ENCODE measurements around the gene CCDC85C. TPM values are rescaled to one million over a fixed set of nuclear protein-coding genes. Genes with fewer than 3 reads are reported as not detected.
A peak's percentile ranks its signal among the peaks of the same experiment; 100 is the strongest.

Gene CCDC85C
- total RNA-seq, 1 donor from 2014 or later: 25.0 TPM

DNA sequence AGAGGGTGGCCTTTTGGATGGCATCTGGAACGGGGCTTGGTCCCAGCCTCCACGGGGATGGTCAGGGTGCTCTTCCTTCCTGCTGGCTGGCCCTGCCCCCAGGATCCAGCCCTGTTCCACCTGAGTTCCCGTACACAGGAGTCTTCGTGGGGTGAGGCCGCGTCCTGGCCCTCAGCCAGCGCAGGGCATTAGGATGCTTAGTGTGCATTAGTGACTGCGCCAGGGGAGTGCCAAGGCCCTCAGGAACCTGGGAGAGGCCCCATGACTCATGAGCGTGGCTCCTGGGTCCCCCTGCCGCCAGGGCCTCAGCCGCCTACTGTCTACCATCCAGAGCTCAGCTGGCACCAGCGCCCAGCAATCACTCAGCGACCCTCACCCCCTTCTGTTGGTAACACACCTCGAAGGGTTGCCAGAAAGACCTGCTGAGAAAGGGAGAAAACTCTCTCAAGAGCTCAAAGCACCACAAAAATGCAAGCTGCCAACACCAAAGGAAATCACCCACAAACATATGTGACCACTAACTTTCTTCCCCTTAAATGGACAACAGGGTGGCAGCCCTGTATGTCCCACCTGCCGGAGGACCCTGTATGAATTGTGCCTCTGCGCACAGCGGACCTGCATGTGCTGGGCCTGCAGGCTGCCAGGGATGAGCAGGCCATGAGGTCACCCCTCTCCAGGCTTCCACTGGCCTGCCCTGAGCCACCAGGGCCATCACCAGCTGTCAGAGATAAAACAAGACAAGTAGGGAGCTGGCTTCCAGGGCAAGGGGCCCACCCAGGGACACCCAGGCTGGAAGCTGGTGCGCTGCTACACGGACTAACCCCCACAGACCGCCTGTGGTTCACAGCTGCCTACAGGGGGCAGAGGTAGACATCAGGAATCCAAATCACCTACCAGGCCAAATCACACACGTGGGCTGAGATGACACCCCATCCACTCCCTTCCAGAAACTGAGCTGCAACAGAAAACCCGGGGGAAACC lies 28.7 kb downstream of the CCDC85C start:
- DNase-seq (ENCODE audit: low spot score) (no peak), ATAC-seq (no peak)

DNA sequence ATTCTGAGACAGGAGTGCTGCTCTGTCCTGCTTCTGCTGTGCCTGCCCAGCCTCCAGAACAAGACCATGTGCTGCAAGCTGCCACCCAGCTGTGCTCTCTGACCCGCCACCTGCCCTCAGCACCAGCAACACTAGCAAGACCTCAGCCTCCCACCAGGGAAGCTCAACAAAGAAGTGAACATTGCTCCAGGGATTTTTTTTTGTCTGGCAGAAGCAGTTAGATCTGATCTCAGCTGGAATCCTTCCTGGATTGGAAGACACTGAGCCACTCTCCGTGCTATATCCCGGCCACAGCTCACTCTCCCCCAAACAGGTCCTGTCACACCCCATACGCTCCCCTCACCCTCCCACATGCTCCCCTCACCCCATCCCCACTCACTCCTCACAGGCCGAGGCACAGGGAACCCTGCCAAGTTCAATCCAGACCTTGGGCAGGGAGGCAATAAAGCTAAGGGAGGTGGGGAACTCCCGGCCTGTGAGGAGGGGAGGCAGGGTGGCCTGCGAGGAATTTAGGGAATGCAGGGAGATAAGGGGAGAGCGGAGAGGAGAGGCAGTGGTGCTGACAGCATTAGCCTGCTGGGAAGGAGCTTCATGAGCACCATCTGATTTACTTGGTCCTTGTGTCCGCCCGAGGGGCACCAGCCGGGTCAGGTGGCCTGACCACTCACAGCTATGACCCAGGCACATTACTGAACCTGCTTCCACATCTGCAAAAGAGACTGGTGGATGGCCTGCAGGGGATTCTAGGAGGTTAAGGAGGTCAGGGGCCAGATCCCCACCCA lies 29.7 kb downstream of the CCDC85C start:
- DNase-seq (ENCODE audit: low spot score): no peak
- peak; percentile 21 for ATAC-seq

DNA sequence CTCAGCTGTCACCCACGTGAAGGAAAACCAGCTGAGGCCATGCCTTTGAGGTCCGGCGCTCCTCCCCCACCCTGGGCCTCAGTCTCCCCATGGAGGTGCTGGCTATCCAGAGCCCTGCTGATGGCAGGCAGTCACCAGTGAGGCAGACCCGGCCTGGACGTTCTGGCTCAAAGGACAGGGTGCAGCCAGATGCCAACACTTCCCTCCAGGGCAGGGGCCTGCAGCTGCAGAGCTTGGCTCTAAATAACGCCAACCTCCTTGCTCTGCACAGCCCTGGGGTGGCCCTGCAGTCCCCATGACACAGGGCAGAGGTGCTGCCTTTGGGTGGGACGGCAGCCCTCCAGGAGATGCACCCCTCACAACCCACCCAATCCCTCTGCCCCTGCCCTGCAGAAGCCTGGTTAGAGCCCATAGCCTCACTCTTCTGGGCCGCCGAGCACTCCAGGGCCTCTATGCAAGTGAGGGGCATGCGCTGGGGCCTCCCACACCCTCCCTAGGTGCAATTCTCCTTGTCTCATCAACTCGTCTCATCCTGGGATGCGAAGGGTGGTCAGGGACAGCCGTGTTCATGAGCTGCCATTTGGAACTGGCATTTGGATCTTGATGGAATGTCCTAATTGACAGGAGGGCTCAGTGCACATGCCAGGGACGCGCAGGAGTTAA lies 30.4 kb downstream of the CCDC85C start:
- DNase-seq (ENCODE audit: low spot score) (no peak), ATAC-seq (no peak)

DNA sequence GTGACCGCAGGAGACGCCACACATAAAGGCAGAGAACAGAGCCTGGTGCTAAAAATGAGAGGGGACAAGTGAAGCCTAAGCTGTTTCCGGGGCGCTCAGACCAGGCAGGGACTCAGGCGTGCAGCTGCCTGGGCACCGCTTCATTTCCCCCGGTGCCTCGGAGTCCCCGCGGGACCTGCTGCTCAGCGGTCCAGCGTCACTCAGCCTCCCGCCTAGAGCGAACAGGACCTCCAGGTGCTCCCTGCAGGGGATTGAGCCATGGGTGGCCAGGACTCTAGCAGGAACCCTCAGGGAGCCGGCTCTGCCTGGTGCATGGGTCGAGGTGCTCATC lies 31.0 kb downstream of the CCDC85C start:
- DNase-seq (ENCODE audit: low spot score) (no peak), ATAC-seq (no peak)

DNA sequence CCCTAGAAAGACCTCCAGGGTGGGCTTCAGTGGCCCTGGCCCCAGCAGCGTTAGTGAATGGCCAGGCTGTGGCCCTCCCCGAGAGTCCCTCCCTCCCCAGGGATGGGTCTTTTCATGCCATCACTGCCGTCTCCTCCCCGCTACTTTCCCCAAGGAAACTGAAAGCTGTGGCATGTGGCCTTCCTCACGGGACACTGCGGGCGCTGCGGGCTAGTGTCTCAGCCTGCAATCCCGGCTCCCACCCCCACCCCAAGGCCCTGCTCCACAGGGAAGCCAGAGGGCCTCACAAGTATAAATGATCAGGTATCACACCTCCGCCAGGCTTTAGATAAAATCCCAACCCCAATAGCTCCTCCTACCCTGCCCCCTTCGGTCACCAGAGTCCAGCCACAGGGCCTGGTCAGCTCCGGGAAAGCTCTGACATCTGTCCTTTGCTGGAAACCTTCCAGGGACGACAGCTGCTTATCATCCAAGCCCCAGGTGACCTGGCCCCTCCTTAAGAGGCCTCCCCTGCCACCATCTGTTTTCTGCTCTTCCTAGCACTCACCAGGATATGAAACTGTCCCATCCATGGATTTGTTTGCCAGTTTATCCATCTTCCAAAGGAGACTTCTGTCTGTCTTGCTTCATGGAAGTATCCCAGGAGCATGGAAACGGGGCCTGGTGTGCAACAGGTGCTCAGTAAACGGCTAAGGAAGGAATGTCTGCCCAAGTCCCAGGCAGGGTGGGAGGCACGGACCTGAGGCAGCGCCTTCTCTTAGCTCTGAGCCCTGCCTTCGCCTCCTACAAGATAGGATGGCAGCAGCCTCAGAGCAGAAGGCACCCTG lies 31.6 kb downstream of the CCDC85C start:
- DNase-seq (ENCODE audit: low spot score) (peak; percentile 86), ATAC-seq (peak; percentile 63)

DNA sequence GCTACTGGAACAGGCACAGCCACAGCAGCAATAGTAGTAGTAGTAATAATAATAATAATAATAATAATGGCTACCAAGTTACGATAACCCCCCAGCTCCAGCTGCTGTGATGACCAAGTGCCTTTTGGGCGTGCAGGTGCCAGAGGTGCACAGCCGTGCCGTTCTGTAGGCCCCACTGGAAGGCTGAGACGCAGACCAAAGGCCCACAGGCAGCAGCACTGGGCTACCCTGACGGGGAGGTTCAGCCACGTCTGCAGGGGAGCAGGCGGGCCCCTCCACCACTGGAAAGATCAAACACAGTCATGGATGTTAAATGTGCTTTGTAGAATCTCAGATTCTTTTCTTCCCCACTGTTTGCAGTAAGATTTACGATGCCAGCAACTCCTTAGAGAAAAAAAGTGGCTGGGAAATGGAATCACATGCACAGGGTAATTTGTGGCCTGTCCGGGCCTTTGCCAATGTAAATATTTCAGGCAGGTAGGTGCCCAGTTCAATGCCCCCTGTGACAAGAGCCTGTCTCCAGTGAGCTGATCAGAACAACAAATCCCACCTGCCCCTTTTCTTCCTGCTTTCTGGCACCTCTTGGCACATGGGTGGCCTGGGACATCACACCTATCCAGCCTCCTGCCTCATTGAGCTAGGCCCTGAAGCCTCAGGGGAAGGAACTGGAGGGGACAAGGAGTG lies 32.6 kb downstream of the CCDC85C start:
- DNase-seq (ENCODE audit: low spot score): peak; percentile 87
- ATAC-seq: peak; percentile 64

DNA sequence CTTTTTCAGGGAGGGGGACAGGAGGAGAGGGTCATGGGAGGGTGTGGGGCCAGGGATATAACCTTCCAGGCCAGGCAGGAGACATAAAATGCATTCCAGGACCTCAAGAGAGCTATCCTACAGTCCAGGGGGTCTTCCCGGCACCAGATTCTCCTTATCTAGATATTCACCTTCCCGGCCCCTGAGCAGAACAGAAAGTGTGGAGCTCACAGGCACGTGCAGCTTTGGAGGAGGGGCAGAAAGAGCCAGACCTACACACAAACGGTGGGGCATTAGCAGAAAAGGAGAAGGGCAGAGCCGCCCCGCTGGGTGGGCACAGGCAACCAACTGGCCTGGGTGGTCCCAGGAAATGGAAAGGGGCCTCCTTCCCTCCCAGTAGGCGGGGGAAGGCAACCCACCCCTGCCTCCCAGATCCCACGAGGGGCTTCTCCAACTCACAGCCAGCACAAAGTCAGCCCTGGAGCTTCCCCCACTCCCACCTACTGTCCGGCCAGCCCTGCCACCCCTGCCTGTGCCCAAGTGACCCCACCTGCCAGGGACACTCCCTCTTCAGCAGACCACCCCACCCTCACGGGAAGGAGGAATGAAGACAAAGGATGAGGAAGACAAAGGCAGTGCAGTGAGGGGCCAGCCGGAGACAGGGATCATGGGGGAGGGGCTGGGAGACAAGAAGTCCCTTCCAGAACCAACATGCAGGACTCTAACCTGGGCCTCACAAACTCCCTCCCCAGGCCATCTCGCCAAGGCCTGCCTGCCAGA lies 33.3 kb downstream of the CCDC85C start:
- no peak for ATAC-seq
- DNase-seq (ENCODE audit: low spot score): no peak

DNA sequence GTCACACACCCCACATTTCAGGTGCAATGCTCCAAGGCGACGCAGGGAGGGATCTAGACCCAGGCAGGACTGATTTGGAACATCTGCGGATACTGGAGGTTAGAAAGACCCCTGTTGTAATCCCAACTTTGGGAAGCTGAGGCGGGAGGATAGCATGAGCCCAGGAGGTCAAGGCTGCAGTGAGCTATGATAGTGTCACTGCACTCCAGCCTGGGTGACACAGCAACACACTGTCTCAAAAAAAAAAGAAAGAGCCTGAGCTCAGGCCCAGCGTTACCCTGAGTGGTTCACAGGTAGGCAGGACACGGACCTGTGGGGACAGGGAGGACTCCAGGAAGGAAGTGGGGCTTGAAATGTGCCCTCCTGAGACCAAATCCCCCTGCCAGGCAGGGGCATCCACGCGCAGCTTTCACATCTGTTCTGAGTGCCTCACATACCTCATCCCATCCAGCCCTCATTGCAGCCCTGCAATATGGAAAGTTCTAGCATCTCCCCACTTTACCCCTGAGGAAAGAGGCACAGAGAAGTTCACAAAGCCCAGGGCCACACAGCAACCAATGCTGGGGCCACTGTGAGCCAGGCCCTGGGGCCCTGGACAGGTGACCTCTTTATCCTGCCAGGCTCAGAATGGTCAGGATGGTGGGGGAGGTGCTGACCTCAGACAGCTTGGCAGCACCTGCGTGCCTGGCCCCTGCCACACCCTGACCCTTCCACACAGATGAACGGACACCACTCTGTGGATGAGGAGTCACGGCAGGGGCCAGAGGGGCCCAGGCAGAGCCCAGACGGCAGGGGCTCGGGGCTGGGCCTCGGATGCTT lies 34.1 kb downstream of the CCDC85C start:
- DNase-seq (ENCODE audit: low spot score) (peak; percentile 81), ATAC-seq (peak; percentile 61)

DNA sequence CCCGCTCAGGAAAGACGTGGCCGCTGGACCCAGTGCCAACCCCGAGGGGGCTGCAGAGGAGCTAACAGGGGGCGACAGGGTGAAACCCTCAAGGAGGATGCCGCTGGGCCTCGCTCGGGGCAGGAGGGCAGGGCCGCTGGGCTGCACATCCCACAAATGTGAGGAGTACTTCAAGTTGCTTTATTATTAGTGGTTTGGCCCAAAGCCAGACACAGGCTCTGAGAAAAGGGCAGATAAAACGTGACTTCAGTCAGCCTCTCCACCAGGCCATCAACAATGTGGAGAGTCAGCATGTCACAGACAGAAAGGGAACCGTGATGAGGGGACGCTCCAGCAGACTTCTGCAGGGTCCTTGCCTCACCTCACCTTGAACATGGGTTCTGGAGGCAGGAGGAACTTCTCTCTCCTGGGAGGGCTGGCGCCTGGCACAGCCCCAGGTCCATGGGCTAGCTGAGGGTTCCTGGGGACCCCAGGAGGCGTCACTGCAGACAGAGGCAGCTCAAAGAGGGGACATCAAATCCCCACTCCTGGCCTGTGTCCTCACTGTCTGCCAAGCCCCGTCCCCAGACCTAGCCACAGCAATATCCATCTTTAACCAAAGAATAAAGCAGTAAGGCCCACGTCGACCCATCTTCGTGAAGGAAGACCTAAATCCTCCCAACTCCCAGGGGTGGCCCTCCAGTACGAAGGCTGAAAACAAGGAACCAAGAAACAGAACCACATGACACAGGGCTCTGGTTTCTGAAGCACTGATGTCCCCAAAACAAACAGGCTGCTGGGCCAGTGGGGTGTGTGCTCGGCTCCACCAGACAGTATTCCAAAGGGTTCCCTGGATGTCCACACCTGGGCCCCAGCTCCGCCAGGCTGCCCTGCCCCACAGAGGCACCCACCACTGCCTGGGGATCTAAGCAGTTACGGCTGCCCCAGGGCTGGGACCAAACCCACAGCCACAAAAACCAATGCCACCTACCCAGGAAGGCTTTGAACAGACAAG lies 35.1 kb downstream of the CCDC85C start:
- no peak for ATAC-seq
- no peak for DNase-seq (ENCODE audit: low spot score)

DNA sequence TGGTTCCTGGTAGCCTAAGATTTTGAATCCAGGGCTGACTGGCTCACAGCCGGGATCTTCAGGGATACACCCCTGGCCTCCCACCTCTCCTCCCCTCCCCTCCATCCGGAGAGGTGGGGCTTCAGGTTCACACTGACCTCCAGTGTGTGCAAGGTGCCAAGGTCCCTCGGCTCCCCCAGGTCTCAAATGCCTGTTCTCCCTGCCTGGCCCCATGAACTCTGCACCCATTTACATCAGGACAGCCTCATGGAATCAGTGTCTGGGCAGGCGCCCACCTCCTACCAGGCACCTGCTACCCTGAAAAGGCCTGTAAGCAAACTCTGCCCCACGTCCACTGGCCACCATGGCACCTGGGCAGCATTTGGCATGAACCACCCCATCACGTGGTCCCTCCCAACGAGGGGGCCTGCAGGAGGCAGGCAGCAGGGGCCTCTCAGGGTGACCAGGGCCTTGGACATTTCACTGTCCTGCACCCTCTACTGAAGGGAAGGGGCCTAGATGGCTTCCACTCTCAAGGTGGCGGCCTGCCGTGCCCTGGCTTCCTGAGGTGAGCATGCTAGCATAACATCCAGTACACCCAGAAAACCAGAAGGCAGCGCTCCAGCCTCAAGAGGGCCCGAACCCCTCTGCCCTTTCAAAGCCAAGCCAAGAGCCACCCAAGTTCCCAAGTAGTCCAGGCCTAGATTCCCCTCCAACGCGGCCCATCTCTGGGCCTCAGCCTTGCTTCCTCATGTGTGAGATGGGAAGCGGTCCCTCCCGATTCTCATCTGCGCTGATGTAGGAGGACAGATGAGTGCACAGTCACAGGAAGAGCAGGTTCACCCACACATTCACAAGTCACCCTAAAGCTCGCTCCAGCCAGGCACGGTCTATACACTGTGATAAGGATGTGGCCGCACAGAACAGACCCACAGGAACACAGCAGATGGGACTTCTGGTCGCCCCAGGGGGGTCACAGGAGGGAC lies 37.3 kb downstream of the CCDC85C start:
- ATAC-seq (peak; percentile 7), DNase-seq (ENCODE audit: low spot score) (no peak)

DNA sequence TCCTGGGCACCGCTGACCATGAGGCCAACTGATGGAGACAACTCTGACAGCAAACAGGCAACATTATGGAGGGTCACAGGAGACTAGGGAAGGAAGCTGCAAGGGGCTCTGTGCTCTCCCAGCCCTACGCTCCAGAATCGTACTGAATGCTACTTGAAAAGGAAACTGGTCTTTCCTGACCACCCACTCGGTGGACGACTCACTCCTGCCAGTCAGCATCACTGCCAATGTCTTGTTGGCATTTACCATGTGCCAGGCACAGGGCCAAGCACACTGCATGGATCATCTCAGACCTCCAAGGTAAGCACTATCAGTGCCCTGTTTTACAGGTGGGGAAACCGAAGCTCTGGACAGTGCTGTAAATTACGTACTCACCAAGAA lies 38.0 kb downstream of the CCDC85C start:
- ATAC-seq (peak; percentile 1), DNase-seq (ENCODE audit: low spot score) (peak; percentile 75)

DNA sequence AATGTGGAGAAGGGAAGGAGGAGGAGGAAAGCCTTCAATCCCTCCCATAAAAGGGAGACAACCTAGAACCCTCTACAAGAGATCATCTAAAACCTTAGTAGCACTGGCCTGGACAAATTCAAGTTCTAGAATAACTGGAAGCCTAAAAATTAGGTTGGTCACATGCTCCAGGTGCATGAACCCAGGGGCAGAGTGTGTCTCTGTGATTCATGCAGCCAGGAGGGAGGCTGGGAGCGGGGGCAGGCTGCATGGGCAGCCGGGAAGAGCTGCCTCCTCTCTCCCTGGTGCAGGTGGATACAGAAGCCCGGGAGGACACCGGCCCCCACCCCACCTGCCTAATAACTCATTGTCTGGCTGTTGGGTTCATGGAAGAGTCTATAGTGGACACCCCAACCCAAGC lies 38.6 kb downstream of the CCDC85C start:
- ATAC-seq (peak; percentile 56), DNase-seq (ENCODE audit: low spot score) (peak; percentile 81)

DNA sequence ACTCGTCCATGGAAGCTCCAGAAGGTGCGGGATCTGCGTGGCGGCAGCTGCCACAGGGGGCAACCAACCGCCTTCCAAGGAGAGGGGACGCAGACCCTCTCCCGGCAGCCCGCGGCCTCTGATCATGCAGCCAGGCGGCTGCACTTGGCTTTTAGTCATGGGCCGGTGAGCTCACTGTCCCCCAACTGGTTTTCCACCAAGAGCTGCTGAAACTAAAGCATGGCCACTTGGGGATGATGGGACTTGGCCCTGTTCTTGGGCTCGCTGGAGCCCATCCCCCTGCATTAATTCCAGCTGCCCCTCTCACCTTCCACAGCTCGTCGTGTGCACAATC lies 39.1 kb downstream of the CCDC85C start:
- no peak for ATAC-seq
- no peak for DNase-seq (ENCODE audit: low spot score)

DNA sequence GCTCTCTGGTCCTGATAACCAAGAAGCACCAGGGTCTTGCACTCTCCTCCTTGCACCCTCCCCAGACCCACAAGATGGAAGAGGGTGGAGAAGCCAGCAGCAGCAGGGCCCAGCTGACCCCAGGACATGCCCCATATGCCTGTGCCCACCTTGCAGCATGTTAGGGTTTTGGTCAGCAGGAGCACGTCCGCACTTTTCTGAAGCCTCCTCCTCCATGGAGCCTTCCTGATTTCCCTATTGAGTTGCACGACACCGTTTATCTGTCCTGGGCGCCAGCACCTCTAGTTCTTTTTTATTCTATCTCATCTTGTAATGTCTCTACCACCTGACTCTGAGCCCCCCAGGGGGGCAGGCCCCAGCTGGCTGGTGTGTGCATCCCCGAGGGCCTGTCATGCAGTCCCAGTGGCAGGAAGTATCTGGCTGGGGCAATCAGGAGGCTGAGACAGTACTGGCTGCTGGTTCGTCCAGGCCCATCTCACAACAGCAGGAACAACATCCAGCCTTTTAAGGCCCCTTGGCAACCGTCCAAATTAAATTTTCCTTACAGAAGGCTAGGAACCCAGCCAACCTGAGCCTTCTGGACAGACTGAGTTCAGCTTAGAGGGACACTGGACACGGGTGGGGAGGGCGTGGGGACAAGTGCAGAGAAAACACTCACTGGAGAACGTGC lies 39.6 kb downstream of the CCDC85C start:
- ATAC-seq (peak; percentile 31), DNase-seq (ENCODE audit: low spot score) (peak; percentile 80)

DNA sequence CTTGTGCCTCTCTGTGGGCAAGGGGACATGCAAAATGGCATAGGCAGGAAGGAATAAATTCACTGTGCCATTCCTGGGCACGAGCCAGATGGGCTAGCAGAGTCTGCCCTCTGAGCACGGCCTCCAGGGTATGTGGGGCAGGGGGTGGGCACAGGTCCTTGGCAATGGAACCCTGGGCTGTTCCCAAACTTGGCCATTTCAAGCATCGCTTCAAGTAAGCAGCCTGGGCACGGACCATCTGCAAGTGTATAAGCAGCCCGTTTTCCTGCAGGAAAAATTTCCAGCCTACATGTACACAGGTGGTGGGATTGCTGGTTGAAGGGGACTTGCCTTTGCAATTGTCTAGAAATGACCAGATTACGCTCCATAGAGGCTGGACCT lies 40.3 kb downstream of the CCDC85C start:
- DNase-seq (ENCODE audit: low spot score) (no peak), ATAC-seq (no peak)

All from left lobe of liver (tissue), 2 donors.